ENCODE data around the gene GPR107. TPM values are rescaled to one million over a fixed set of nuclear protein-coding genes. Genes with fewer than 3 reads are reported as not detected.

GPR107 gene
- total and polyA plus RNA-seq, 2 experiments from 2014 or later = 12.3 to 23.9 TPM

GRCh38 chr9:130042406-130042884 is 11.3 kb upstream of the GPR107 start:
- Histone ChIP-seq H3K9me3 (ENCODE audit: low read depth) (no peaks in the 10 kb centered on the region), H3K4me1 (ENCODE audit: low read depth) (peaks cover 10% of the 10 kb centered on the region), H3K27ac (peak overlapping the region; percentile 90), H3K27me3 (no peaks in the 10 kb centered on the region), H3K36me3 (no peaks in the 10 kb centered on the region), H3K4me3 (peak overlapping the region; percentile 85)
- no peak for TF ChIP-seq CTCF (IDR thresholded peaks at IDR 0.05; ENCODE audit: low read depth, low read length)
- DNase-seq (ENCODE audit: low read depth in 1 of 2, low spot score in 1 of 2) = peak; percentile 20 to 56

DNA sequence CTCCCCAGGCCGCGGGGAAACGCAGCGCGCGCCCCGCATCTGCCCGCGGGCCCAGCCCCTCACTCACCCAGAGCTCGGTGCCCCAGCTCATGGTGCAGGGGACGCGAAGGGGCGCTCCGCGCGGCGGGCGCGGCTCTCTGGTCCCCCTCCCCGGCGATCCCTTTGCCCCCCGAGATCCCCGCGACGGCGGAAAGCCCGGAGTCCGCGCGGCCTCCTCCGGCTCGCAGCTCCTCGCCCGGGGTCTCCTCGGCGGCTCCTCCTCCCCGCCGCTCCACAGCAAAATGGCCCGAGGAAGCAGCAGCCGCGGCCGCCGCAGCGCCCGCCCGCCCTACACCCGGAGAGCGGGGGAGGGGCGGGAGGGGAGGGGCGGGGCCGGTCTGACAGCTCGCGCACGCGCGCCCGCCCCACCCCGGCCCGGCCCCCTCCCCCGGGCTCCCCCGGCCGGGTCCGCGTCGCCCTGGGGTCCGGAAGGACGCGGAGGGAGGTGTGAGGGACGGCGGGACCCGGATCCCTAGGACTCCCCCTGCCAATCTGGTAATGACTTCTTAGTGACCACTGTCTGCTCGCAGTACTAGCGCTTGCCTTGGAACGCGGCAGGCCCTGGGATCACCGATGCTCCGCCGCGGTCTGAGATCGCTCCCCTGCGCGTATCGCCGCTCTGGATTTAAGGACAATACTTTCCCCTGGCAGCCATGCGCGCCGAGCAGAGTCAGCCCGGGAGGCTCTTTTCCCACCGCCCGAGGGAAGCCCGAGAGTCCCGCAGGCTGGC is 10.6 kb upstream of the GPR107 start, which contains the start of gene FNBP1:
TSS of gene FNBP1 (minus strand) at position 305 of the 769 bp plus-strand sequence. CDS start at position 91, 214 bp downstream.
- no peak for TF ChIP-seq CTCF (IDR thresholded peaks at IDR 0.05; ENCODE audit: low read depth, low read length)
- Histone ChIP-seq H3K27ac (peak within 1 kb of the TSS; percentile 90), H3K36me3 (no peaks in the 10 kb centered on the region), H3K4me1 (ENCODE audit: low read depth) (peaks cover 10% of the 10 kb centered on the region), H3K9me3 (ENCODE audit: low read depth) (no peaks in the 10 kb centered on the region), H3K27me3 (no peaks in the 10 kb centered on the region), H3K4me3 (peak within 1 kb of the TSS; percentile 85)
- DNase-seq (ENCODE audit: low read depth in 1 of 2, low spot score in 1 of 2) = peak; percentile 84 to 86

DNA sequence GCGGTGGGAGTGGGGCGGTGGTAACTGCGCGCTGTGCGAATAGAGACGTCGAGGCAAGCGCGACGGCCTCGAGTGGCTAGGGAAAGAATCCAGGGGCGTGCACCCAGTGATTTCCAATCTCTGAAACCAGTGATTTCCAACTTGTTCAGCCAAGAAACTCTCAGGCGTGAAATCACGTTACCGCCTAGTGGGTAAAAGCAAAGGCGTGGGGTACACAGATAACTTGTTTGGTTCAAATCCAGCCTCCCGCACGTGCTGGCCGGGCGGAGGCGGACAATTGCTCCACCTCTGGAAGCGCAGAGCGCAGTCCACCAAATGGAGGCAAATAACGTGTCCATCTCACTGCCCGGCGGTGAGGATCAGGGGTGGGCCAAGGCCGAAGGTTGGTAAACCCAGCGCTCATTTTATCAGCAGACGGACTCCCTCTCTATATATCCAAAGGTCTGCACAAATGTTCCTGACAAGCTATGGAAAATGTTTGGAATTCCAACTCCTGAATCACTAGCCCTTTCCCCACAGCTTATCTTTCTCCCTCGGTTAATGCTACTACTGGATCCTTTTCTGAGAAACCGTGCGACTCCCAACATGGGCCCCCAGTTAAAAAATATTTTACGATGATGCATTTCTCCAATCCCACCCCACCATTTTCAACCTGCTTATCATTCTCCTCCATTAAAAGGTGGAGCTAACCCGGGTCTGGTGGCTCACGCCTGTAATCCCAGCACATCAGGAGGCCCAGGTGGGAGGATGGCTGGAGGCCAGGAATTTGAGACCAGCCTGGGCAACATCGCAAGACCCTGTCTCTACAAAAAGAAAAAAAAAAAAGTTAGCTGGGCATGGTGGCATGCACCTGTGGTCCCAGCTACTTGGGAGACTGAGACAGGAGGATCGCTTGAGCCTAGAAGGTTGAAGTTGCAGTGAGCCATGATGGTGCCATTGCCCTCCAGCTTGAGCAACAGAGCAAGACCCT is 9.8 kb upstream of the GPR107 start:
- Histone ChIP-seq H3K27me3 (no peaks in the 10 kb centered on the region), H3K36me3 (no peaks in the 10 kb centered on the region), H3K9me3 (ENCODE audit: low read depth) (no peaks in the 10 kb centered on the region), H3K4me3 (peak overlapping the region; percentile 85), H3K27ac (peak overlapping the region; percentile 90), H3K4me1 (ENCODE audit: low read depth) (peaks cover 10% of the 10 kb centered on the region)
- DNase-seq (ENCODE audit: low read depth in 1 of 2, low spot score in 1 of 2) = peak; percentile 15 to 83
- TF ChIP-seq CTCF (IDR thresholded peaks at IDR 0.05; ENCODE audit: low read depth, low read length) = peak; percentile 18

DNA sequence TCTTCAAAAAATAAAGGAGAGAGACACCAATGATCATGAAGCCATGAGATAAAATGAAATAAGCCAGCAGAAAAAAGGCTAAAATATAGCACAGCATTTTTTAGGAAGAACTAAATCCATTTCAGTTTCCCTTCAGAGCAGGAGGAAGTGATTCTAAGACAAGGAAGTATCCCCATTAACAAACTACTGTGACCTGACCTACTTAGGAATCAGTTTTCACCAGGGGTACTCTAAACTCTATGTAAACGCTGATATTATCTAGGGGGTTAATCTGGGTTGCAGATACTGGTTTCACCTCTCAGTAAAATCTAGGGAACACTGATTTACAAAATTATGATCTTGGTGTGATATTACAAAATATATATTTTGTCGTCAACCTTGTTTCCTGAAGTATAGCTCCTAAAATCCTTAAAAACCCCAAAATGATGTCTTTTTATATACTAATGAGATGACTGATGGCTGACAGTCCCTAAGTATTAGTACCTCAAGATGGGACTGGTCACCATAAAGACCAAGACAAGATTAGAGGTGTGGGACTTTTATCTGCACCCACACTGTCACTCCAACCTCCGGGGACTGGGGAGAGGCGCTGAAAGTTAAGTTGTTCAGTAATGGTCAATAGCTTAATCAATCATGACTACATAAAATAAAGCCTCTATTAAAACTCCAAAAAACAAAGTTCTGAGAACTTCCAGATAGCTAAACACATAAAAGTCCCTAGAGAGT is 7.8 kb upstream of the GPR107 start:
- DNase-seq (ENCODE audit: low read depth in 1 of 2, low spot score in 1 of 2) = no peak
- no peaks in the 10 kb centered on the region for H3K36me3 ChIP-seq
- no peak overlapping the region for H3K4me3 ChIP-seq
- TF ChIP-seq CTCF (IDR thresholded peaks at IDR 0.05; ENCODE audit: low read depth, low read length) = no peak
- H3K27me3 ChIP-seq = no peaks in the 10 kb centered on the region
- peaks cover 10% of the 10 kb centered on the region for H3K4me1 ChIP-seq (ENCODE audit: low read depth)
- H3K9me3 ChIP-seq (ENCODE audit: low read depth) = no peaks in the 10 kb centered on the region
- H3K27ac ChIP-seq = no peak overlapping the region
